HepG2 (cell line): ENCODE measurements around the gene SOAT2. TPM values are rescaled to one million over a fixed set of nuclear protein-coding genes. Genes with fewer than 3 reads are reported as not detected.
A peak's percentile ranks its signal among the peaks of the same experiment; 100 is the strongest.

Source experiments
- ARNT ChIP-seq: fragments of 450-650 bp; IDR thresholded peaks from 2 replicates; pipeline ENCODE4 v1.6.1; 2017
- CC2D1A ChIP-seq: sonication (generic); formaldehyde crosslinking; IDR thresholded peaks from 2 replicates; pipeline ENCODE4 v1.8.1; 2023; ENCODE audit warnings: mild to moderate bottlenecking, missing genetic modification reagents
- ETV6 ChIP-seq: sonication (generic); formaldehyde crosslinking; conservative IDR thresholded peaks from 2 replicates; pipeline ENCODE4 v1.4.0; 2020; ENCODE audit warnings: missing genetic modification reagents
- HDAC2 ChIP-seq: sonication (generic); formaldehyde crosslinking; IDR thresholded peaks from 2 replicates; pipeline ENCODE4 v1.4.0; 2020; ENCODE audit warnings: missing genetic modification reagents
- JARID2 ChIP-seq: sonication (generic); formaldehyde crosslinking; IDR thresholded peaks from 2 replicates; pipeline ENCODE4 v1.8.1; 2023; ENCODE audit warnings: missing genetic modification reagents, inconsistent platforms; ENCODE audit not compliant: insufficient replicate concordance
- KDM1A ChIP-seq: IDR thresholded peaks from 2 replicates; pipeline ENCODE4 v1.6.1; 2016; ENCODE audit warnings: missing compliant biosample characterization
- KDM6A ChIP-seq: IDR thresholded peaks from 2 replicates; pipeline ENCODE4 v1.6.1; 2016; ENCODE audit warnings: low read depth
- KLF6 ChIP-seq: IDR thresholded peaks from 2 replicates; pipeline ENCODE4 v1.8.0; 2016; ENCODE audit warnings: missing biosample characterization, missing genetic modification reagents
- MIER2 ChIP-seq: IDR thresholded peaks from 2 replicates; pipeline ENCODE4 v1.6.1; 2016; ENCODE audit warnings: missing biosample characterization, missing genetic modification reagents
- NCOA1 ChIP-seq: sonication (generic); formaldehyde crosslinking; IDR thresholded peaks from 2 replicates; pipeline ENCODE4 v1.9.0; 2021; ENCODE audit warnings: missing genetic modification reagents
- NPAS2 ChIP-seq: sonication (generic); formaldehyde crosslinking; IDR thresholded peaks from 2 replicates; pipeline ENCODE4 v1.8.0; 2022; ENCODE audit warnings: mild to moderate bottlenecking, missing genetic modification reagents, borderline replicate concordance
- PHF21A ChIP-seq: sonication (generic); formaldehyde crosslinking; IDR thresholded peaks from 2 replicates; pipeline ENCODE4 v1.5.0; 2020; ENCODE audit warnings: mild to moderate bottlenecking, missing genetic modification reagents
- RNF2 ChIP-seq: fragments of 450-650 bp; conservative IDR thresholded peaks from 2 replicates; pipeline ENCODE4 v1.6.1; 2016; ENCODE audit warnings: low read depth
- SCMH1 ChIP-seq: sonication (generic); formaldehyde crosslinking; IDR thresholded peaks from 2 replicates; pipeline ENCODE4 v1.9.0; 2021; ENCODE audit warnings: missing genetic modification reagents, mild to moderate bottlenecking, borderline replicate concordance
- TCF7 ChIP-seq: sonication (generic); IDR thresholded peaks from 2 replicates; pipeline ENCODE4 v1.6.1; 2016; ENCODE audit warnings: antibody characterized with exemption, low read depth
- YEATS2 ChIP-seq: sonication (generic); formaldehyde crosslinking; IDR thresholded peaks from 2 replicates; pipeline ENCODE4 v1.4.0; 2020; ENCODE audit warnings: missing genetic modification reagents, borderline replicate concordance
- ZC3H4 ChIP-seq: sonication (generic); formaldehyde crosslinking; IDR thresholded peaks from 2 replicates; pipeline ENCODE4 v1.4.0; 2020; ENCODE audit warnings: missing genetic modification reagents, borderline replicate concordance
- ZNF124 ChIP-seq: sonication (generic); formaldehyde crosslinking; IDR thresholded peaks from 2 replicates; pipeline ENCODE4 v1.4.0; 2020; ENCODE audit warnings: missing genetic modification reagents
- ZNF33B ChIP-seq: sonication (generic); formaldehyde crosslinking; IDR thresholded peaks from 2 replicates; pipeline ENCODE4 v1.5.1; 2020; ENCODE audit warnings: mild to moderate bottlenecking, missing genetic modification reagents
- ZNF768 ChIP-seq: sonication (generic); formaldehyde crosslinking; IDR thresholded peaks from 2 replicates; pipeline ENCODE4 v1.4.0; 2020; ENCODE audit warnings: missing genetic modification reagents
- ZNF773 ChIP-seq: sonication (generic); formaldehyde crosslinking; IDR thresholded peaks from 2 replicates; pipeline ENCODE4 v1.4.0; 2020; ENCODE audit warnings: missing genetic modification reagents, borderline replicate concordance
- ZNF841 ChIP-seq: sonication (generic); formaldehyde crosslinking; IDR thresholded peaks from 2 replicates; pipeline ENCODE4 v1.8.1; 2023; ENCODE audit warnings: missing genetic modification reagents, borderline replicate concordance
- ZSCAN22 ChIP-seq: sonication (generic); formaldehyde crosslinking; IDR thresholded peaks from 2 replicates; pipeline ENCODE4 v1.4.0; 2020; ENCODE audit warnings: mild to moderate bottlenecking, missing genetic modification reagents
- ZSCAN9 ChIP-seq: IDR thresholded peaks from 2 replicates; pipeline ENCODE4 v1.6.1; 2016; ENCODE audit warnings: borderline replicate concordance
- polyA plus RNA-seq, 8 experiments: library from polyadenylated mRNA; depleted of rRNA in 3 of 8; stranded (reverse) in 7 of 8; unstranded in 1 of 8; fragments of >200 nt; fragmentation: Illumina TruSeq in 4 of 8; extraction: Trizol in 4 of 8; gene quantifications; 2 replicates each; pipeline versions ENCODE4 v1.2.1 to v1.2.3, GENCODE V29; 2011 to 2016; ENCODE audit warnings: low read depth in 4 of 8, missing spikeins in 1 of 8, mixed read lengths in 1 of 8; ENCODE audit not compliant: insufficient read depth in 1 of 8
- total RNA-seq, 5 experiments: library from RNA; depleted of rRNA; stranded (reverse); fragments of >200 nt; fragmentation: Illumina TruSeq; extraction: Trizol; gene quantifications; 2 replicates each; pipeline ENCODE4 v1.2.3, GENCODE V29; 2016; ENCODE audit warnings: low read depth in 1 of 5
- TF ChIP-seq, protein P1 (sequence below): sonication (generic); formaldehyde crosslinking; IDR thresholded peaks from 2 replicates; pipeline ENCODE4 v1.4.0; 2020; ENCODE audit warnings: mild to moderate bottlenecking, missing genetic modification reagents, borderline replicate concordance
- TF ChIP-seq, protein P2 (sequence below): sonication (generic); formaldehyde crosslinking; IDR thresholded peaks from 2 replicates; pipeline ENCODE4 v1.8.0; 2022; ENCODE audit warnings: missing genetic modification reagents, mild to moderate bottlenecking, inconsistent platforms, borderline replicate concordance

The SOAT2 gene
- total and polyA plus RNA-seq, 2 of the 13 experiments (the other 11 are each of a cell fraction or from before 2014, with no cell fraction given) = 14.9 to 108 TPM

DNA sequence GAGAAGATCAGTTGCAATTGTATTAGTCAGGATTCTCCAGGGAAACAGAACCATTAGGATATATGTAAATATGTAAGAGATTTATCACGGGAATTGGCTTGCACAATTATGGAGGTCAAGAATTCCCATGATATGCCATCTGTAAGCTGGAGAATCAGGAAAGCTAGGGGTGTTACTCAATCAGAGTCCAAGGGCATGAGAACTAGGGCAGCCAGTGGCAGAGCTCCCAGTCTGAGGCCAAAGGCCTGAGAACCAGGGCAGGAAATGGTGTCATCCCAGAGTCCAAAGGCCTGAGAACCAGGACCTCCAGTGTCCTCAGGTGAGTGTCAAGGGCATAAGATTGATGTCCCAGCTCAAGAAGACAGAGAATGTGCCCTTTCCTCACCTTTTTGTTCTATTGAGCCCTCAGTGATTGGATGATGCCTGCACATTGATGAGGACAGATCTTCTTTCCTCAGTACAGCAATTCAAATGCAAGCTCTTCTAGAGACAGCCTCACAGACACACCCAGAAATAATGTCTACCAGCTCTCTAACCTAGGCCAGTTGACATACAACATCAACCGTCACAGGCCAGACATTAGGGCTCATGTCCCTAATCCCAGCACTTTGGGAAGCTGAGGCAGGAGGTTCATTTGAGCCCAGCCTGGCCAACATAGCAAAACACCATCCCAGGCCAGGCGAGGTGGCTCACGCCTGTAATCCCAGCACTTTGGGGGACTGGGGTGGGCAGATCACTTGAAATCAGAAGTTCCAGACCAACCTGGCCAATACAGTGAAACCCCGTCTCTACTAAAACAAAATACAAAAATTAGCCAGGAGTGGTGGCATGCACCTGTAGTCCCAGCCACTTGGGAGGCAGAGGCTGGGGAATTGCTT, 42.3 kb downstream of the SOAT2 start (continued):
- TF ChIP-seq, protein P1, sequence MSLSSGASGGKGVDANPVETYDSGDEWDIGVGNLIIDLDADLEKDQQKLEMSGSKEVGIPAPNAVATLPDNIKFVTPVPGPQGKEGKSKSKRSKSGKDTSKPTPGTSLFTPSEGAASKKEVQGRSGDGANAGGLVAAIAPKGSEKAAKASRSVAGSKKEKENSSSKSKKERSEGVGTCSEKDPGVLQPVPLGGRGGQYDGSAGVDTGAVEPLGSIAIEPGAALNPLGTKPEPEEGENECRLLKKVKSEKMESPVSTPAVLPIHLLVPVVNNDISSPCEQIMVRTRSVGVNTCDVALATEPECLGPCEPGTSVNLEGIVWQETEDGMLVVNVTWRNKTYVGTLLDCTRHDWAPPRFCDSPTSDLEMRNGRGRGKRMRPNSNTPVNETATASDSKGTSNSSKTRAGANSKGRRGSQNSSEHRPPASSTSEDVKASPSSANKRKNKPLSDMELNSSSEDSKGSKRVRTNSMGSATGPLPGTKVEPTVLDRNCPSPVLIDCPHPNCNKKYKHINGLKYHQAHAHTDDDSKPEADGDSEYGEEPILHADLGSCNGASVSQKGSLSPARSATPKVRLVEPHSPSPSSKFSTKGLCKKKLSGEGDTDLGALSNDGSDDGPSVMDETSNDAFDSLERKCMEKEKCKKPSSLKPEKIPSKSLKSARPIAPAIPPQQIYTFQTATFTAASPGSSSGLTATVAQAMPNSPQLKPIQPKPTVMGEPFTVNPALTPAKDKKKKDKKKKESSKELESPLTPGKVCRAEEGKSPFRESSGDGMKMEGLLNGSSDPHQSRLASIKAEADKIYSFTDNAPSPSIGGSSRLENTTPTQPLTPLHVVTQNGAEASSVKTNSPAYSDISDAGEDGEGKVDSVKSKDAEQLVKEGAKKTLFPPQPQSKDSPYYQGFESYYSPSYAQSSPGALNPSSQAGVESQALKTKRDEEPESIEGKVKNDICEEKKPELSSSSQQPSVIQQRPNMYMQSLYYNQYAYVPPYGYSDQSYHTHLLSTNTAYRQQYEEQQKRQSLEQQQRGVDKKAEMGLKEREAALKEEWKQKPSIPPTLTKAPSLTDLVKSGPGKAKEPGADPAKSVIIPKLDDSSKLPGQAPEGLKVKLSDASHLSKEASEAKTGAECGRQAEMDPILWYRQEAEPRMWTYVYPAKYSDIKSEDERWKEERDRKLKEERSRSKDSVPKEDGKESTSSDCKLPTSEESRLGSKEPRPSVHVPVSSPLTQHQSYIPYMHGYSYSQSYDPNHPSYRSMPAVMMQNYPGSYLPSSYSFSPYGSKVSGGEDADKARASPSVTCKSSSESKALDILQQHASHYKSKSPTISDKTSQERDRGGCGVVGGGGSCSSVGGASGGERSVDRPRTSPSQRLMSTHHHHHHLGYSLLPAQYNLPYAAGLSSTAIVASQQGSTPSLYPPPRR (CRISPR knock-in tag) = peak; percentile 61; the same call in 1 of the 2 replicates
- TF ChIP-seq TCF7 = no peak
- TF ChIP-seq KDM6A = no peak
- TF ChIP-seq ZNF773 = no peak
- no peak for TF ChIP-seq ZSCAN22 (CRISPR knock-in tag)
- TF ChIP-seq ARNT = no peak
- TF ChIP-seq KDM1A (CRISPR knock-in tag) = peak; percentile 43; the same call in 1 of the 2 replicates
- TF ChIP-seq, protein P2, sequence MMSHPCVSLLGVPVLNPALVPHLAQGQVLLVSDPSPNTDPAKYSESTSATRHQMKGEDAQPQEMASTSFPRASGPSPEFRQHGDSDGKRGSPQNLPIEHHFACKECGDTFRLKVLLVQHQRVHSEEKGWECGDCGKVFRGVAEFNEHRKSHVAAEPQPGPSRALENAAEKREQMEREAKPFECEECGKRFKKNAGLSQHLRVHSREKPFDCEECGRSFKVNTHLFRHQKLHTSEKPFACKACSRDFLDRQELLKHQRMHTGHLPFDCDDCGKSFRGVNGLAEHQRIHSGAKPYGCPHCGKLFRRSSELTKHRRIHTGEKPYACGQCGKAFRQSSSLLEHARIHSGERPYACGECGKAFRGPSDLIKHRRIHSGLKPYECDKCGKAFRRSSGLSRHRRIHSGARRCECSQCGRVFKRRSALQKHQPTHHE (CRISPR knock-in tag) = no peak
- TF ChIP-seq ZC3H4 = no peak
- no peak for TF ChIP-seq MIER2 (CRISPR knock-in tag)
- TF ChIP-seq SCMH1 (CRISPR knock-in tag) = no peak
- TF ChIP-seq ZNF33B (CRISPR knock-in tag) = no peak
- TF ChIP-seq NPAS2 (CRISPR knock-in tag) = no peak
- TF ChIP-seq ZSCAN9 (CRISPR knock-in tag) = no peak
- no peak for TF ChIP-seq NCOA1 (CRISPR knock-in tag)
- TF ChIP-seq HDAC2 (CRISPR knock-in tag) = no peak
- no peak for TF ChIP-seq KLF6 (CRISPR knock-in tag)
- TF ChIP-seq PHF21A (CRISPR knock-in tag) = peak; percentile 20; the same call in 1 of the 2 replicates
- TF ChIP-seq CC2D1A (CRISPR knock-in tag) = no peak
- TF ChIP-seq ZNF841 (CRISPR knock-in tag) = no peak
- no peak for TF ChIP-seq ZNF768
- no peak; the same call in 1 of the 2 replicates for TF ChIP-seq YEATS2
- TF ChIP-seq RNF2 = no peak
- TF ChIP-seq ETV6 = no peak
- TF ChIP-seq JARID2 = no peak
- no peak for TF ChIP-seq ZNF124
